Daoy (cell line): ENCODE results near the gene WDR48. TPM values are rescaled to one million over a fixed set of nuclear protein-coding genes. Genes with fewer than 3 reads are reported as not detected.

Experiments used
- DNase-seq: peaks from one replicate; pipeline ENCODE4 v3.0.0-alpha.2; 2015; ENCODE audit warnings: low read depth
- total RNA-seq: library from RNA; depleted of rRNA; stranded (reverse); fragments of >200 nt; shearing (Covaris generic); gene quantifications from 2 replicates; pipeline ENCODE4 v1.2.3, GENCODE V29; 2014

Gene WDR48
- total RNA-seq, 1 experiment from 2014 or later = 25.7 TPM

GRCh38 chr3:39063143-39063542 lies 11.3 kb downstream of the WDR48 start:
- DNase-seq = no peak

DNA sequence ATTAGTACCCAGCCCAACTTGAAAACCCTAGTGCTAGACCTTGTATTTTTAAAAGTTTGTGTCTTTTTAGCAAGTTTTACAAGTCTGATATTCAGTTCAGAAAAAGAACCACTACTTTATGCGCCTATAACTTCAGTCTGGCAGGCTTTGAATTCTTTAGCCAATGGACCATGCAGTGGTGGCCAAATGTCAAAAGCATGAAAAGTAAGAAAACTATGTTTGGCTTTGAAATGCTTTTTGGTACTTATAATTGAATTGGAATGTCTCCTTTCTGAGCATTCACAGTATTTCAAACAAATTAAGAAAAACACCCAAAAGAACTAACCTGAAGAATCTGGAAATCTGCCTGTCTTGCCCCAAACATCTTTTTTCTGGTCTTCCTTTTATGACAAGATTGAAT lies 12.8 kb downstream of the WDR48 start:
- no peak for DNase-seq

GRCh38 chr3:39065197-39065596 lies 13.4 kb downstream of the WDR48 start:
- peak; percentile 6 for DNase-seq

DNA sequence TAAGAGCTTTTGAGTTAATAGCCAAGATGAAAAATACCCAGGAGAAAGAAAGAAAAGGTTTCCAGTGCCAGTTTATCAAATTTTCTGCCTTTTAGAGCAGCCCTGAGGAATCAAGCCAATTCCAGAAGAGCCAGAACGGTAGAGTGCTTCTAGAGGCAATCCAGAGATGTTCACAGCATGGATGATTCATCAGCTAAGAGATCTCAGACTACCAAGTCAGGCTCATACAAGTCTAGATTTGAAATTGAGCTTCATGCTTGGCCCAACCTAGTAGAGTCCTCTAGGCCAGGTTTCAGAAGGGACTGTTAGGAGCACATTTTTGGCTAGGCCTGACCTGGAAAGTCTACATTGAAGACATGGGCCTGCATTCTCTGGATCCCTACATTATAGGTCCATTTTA lies 15.5 kb downstream of the WDR48 start:
- no peak for DNase-seq

DNA sequence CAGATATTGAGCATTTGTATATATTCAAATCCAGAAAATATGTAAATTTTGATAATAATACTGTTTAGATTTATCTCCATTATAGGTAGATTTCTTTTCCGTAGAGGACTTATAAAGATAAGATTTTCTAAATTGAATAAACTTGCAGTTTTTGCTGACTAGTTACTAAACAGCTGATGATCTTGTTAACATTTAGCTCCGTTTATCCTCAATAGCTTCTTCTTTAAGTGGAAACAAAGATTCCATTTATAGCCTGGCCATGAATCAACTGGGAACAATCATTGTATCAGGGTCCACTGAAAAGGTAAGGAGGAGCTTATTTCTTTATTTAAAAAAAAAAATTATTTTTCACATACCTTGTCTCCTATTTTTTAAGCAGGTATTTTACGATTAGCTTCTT lies 16.7 kb downstream of the WDR48 start:
- DNase-seq = no peak

GRCh38 chr3:39075910-39076309 lies 24.1 kb downstream of the WDR48 start:
- DNase-seq = no peak

GRCh38 chr3:39079530-39079929 lies 27.7 kb downstream of the WDR48 start:
- no peak for DNase-seq

GRCh38 chr3:39080026-39080425 lies 28.2 kb downstream of the WDR48 start:
- no peak for DNase-seq

- no peak for DNase-seq
Measured at GRCh38 chr3:39082666-39083313, 31.0 kb downstream of the WDR48 start.

DNA sequence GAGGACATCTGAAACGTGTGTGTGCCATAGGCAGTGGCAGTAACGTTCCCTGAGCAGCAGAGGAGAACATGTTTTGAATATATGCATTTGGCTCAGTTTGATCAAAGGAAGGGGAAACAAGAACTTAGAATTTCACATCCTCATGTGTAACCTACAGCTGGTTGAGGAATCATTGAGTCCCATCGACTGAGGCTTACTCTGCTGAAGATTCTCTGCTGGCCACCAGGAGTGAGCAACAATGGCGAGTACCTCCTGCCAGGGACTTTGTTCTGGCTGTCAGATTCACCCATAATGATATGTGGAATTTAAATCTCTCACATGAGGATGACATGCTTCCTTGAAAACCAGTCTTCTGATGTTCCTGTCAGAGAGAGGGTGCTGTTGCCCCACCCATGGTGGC lies 34.3 kb downstream of the WDR48 start:
- no peak for DNase-seq

GRCh38 chr3:39088456-39088855 lies 36.6 kb downstream of the WDR48 start:
- no peak for DNase-seq

DNA sequence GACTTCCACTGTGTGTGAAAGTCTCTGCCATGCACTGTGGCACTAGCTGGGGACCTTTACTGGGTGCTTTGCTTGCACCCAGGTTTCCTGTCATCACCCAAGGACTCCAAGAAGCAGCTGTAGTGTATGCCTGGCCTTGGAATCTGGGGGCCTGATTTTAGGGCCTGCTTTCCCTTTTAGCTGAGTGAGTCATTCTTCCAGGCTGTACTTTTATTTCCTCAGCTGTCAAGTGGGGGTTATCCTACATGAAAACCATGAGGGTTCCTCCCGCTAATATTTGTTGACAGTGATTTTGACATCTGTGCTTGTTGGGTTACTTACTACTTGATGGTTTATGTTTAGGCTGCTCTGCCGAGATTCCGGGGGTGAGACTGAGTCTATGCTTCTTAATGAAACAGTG lies 37.1 kb downstream of the WDR48 start:
- no peak for DNase-seq

DNA sequence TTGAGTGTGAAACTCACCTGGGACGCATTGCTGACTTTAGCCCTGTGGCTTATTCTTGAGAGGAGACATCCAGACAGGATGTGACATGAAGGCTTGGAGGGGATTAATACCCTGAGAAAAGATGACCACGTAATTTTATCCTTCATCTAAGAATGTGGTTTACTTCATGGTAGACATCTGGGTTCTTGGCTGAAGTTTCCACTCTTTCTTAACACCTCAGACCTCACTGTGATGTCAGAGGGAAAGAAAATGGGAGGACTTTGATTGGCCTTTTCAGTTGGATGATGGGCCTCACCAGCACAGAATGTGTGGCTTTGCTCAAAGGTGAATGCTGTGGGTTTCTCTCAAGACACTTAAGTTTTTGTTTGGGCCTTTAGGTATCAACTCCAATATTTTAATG lies 39.1 kb downstream of the WDR48 start:
- no peak for DNase-seq

DNA sequence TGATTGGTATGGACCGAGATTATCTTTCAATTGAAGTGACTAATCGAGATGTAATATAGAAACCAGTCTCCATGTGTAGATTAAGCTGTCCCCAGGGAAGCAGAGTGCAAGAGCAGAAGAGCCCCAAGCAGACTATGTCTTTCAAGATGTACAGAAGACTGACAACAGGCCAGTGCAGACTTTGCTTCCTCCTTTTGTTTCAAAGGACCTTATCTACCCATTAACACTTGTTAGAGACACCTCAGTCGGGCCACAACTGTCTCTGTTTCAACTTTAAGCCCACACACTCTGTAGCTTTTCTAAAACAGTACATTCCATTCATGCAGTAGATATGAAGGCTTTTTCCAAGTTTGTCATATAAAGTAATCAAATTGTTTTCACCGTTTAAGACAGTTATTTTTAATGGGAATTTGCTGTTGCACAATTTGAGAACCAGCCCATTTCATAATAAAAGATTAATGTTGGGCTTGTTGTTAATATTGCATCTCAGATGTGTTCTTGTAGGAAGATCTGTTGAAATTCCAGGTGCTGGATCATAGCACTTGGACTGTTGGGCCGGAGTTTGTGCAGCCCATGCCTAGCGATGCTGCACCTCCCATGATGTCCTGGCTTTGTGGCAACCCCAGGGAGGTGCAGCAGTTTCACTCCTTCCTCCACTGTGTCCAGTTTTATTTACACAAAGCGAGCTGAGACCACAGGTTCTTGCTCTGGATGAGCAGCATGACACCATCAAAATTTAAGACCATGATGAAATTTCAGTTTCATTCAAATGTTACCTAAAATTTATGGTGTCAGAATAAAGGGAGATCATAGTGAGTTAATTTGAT lies 43.2 kb downstream of the WDR48 start:
- DNase-seq = no peak

- DNase-seq = no peak
Measured at GRCh38 chr3:39095778-39096177, 44.0 kb downstream of the WDR48 start.

DNA sequence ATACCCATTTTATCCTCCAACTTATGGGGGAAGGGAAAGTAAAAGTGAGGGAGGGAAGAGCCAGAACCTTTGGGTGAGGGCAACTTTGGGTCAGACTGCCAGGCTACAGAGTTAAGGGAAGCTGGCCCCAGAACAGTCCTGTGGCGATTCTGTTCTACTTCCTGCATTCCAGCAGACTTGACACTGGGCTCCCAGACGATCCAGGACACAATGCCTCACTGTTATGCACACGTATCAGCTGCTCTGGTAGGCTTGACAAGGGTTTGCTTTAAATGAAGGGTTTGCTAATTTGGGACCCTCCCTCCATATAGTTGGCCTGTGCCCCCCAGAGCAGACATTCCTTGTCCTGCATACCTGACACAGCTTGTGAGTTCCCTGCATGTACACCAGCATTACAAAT lies 45.0 kb downstream of the WDR48 start:
- DNase-seq = no peak

DNA sequence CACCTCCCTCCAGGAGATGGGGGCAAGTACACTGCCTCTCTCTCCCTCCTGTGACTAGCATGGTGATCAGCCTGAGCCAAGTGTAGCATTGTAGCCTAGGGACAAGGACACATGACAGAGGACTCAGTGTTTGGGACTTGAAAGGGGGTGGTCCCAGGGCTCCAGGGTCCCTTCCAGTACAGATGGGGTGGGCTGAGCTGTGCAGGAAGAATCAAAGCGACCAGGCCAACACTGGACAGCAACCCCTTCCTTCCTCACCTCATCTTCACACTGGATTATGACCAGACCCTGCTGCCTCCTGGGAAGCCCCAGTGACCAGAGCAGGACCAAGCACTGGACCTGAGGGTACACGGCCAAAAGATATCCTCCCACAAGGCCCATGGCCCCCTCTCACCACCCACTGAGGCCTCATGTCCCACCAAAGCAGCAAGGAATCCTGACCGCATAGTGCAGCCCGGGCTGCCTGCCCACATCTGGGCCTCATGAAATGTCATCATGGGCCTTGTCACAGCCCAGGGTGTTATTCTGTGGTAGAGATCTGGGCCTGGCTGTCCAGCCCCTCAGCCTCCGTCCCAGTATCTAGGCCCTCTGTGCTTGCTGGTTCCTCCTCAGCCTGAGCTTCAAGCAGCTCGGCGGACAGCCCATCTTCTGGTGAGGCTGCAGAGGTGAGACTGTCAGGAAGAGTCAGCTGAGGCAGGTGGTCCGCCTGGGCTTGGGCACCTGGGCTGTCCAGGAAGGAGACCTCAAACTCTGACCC lies 46.1 kb downstream of the WDR48 start:
- DNase-seq = no peak

- DNase-seq = no peak
Measured at GRCh38 chr3:39098473-39099000, 46.7 kb downstream of the WDR48 start.

GRCh38 chr3:39099242-39099641 lies 47.4 kb downstream of the WDR48 start:
- DNase-seq = no peak

DNA sequence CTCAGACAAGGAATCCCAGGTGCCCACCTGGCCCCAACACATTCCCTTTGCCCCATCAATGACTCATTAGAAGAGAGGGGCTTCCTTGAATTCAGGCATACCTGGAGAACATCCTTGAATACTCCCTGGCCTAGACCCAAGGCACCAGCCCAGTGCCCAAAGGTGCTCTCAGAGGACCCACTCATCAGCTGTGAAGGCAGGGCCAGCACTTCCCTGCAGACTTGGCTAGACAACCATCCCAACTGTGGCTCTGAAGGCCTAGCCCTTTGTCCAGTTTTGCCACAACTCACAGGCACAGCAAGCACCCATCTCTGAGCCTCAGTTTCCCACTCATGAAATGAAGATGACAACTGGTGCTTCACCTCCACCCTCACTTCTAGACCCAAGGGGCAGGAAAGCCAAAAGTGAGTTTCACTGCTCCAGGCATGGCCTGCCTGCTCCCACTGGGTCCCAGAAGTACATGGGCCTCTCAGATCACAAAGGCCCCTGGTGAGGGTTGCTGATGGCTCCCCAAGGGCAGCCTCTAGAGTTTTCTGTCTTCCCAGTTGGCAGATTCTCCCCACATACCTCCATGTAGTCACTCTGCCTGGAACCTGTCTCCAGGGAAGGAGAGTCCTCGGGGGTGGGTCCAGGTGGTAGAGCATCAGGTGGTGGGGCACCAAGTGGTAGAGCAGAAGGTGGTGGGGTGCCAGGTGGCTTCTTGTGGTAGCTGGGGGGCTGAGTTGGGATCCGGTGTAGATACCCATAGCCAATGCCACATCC lies 48.1 kb downstream of the WDR48 start:
- no peak for DNase-seq

GRCh38 chr3:39100500-39100886 lies 48.7 kb downstream of the WDR48 start:
- DNase-seq = no peak
